HG02884 (cell line): ENCODE measurements around the gene EFCAB10.
A peak's percentile ranks its signal among the peaks of the same experiment; 100 is the strongest.
"Not testable (repeated sequence)": the region's sequence is repeated elsewhere in the genome, so short reads cannot be mapped to it uniquely, and the experiment has no call there.

ENCODE experiments used
- ATAC-seq: cut with Tn5 transposase; IDR thresholded peaks from one replicate; pipeline ENCODE4 v1.9.1; 2021; ENCODE audit warnings: mild to moderate bottlenecking, moderate library complexity; ENCODE audit not compliant: unreplicated experiment

Gene EFCAB10

DNA sequence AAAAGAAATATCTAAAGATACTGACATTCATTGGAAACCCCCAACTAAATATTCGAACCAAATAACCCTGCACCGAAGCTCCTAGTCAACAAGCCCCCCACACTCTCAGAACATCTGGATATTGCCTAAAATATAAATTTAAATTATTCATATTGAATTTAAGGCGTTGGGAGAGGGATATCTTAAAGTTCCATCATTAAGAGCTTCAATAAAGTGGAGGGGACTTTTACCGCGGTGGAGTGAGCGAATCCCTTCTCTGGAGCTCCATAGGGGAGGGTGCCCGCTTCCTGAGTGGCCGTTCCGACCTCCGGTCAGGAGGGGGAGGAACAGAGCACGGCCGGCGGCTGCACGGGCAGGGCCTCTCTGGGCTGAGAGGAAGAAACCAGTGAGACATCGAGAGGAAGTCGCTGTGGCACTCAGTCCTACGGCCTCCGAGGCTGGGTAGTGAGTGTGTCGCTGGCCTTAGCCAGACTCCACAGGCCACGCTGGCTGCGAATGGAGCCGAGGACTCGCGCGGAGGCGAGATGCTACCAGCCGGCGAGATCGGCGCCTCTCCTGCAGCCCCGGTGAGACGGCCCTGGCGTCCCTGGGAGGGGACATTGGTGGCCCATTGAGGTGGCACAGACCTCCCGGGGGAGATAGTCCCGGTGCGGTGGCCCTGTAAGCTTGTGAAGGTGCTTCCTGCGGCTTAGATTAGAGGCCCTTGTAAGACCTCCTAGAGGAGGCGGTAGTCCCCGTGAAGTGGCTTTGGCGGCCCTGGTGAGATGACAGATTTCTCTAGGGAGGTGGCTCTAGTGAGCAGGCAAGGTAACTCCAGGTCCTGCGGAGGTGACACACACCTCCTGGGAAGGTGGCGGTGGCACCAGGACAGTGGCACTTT, 49.3 kb downstream of the EFCAB10 start, which contains the start of gene RINT1:
TSS of gene RINT1 (plus strand) at position 410 of the 880 bp plus-strand sequence. CDS start at position 525, 115 bp downstream.
- ATAC-seq = peak; percentile 91

DNA sequence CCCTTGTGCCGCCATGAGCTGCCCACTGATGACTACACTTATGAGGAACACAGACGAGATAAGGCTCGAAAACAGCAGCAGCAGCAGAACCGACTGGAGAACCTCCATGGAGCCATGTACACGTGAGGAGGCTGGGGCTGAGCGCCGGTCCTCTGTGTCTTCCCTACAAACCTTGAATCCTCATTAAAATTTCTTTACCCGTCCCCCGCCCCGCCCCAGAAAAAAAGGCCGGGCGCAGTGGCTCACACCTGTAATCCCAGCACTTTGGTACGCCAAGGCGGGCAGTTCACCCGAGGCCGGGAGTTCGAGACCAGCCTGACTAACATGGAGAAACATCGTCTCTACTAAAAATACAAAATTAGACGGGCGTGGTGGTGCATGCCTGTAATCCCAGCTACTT, 50.7 kb downstream of the EFCAB10 start:
- ATAC-seq = no peak

DNA sequence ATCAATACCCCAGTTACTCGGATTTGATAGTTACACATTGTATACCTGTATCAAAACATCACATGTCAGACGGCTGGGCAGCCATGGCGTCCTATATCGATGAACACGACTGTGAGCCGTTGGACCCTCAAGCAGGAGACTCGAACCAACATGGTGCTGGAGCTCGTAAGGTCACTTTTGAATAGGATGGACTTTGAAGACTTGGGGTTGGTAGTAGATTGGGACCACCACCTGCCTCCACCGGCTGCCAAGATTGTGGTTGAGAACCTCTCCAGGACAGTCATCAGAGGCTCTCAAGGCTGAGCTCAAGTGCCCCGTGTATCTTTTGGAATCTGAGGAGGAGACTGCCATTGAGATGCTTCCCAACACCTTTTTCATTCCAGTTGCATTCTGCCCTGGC, 51.2 kb downstream of the EFCAB10 start:
- ATAC-seq = no peak

DNA sequence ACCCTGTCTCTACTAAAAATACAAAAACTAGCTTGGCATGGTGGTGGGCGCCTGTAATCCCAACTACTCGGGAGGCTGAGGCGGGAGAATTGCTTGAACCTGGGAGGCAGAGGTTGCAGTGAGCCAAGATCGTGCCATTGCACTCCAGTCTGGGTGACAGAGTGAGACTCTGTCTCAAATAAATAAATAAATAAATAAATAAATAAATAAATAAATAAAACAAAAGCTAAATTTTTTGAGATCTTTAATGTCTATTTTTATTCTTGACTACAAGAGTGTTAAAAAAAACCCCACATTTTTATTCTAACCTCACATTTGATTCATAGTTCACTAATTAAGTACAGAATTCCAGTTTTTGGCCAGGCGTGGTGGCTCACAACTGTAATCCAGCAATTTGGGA, 53.6 kb downstream of the EFCAB10 start:
- not testable (repeated sequence) for ATAC-seq

DNA sequence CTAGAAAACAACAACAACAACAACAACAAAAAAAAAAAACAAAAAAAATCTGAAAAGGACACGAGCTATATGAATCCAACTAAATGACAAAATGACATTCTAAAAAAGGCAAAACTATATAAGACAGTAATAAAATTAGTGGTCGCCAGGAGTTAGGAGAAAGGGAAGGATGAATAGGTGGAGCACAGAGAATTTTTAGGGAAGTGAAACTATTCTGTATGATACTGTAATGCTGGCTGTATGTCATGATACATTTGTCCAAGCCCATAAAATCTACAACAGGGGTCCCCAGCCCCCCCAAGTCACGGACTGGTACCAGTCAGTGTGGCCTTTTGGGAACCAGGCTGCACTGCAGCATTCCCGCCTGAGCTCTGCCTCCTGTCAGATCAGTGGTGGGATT, 56.5 kb downstream of the EFCAB10 start:
- no peak for ATAC-seq

DNA sequence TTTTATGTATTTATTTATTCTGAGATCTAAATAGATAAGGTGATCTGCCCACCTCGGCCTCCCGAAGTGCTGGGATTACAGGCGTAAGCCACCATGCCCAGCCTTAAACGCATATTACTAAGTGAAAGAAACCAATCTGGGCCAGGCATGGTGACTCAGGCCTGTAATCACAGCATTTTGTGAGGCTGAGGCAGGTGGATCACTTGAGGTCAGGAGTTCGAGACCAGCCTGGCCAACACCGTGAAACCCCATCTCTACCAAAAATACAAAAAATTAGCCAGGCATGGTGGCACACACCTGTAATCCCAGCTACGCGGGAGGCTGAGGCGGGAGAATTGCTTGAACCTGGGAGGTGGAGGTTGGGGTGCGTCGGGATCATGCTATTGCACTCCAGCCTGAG, 56.9 kb downstream of the EFCAB10 start:
- not testable (repeated sequence) for ATAC-seq

DNA sequence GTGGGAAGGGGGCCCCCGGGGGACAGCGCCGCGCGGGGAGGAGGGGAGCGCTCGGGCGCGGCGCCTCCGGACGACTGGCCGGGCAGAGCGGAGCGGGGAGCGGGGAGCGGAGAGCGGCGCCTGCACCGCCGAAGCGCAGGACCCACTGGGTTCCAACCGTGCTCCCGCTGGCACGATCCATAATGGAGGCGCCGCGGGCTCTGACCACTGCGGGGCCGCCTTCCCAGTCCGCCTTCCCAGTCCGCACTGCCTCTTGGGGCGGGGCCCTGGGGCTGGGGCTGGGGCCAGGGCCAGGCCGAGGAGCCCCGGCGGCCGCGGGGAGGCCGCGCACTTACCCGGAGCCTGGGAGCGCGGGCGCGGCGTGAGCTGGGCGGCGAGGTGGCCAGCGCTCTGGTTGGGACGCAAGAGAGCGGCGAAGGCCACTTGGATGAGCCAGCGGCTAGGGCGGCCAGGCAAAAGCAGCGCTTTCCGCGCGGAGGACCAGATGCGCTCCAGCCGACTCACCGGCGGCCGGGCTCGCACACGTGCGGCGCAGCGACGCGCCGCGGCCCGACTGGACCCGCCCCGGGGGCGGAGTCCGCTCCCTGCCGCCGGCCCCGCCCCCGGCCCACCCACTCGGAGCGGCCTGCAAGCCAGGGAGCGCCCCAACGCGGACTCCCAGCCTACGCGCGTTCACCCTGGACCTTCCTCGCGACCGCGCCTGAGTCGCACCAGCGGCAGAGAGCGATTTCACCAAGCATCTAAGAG, 59.4 kb downstream of the EFCAB10 start, which contains the start of gene PUS7:
TSS of gene PUS7 (minus strand) at position 555 of the 747 bp plus-strand sequence. CDS start 13,759 bp downstream, outside the sequence.
- peak; percentile 75 for ATAC-seq

DNA sequence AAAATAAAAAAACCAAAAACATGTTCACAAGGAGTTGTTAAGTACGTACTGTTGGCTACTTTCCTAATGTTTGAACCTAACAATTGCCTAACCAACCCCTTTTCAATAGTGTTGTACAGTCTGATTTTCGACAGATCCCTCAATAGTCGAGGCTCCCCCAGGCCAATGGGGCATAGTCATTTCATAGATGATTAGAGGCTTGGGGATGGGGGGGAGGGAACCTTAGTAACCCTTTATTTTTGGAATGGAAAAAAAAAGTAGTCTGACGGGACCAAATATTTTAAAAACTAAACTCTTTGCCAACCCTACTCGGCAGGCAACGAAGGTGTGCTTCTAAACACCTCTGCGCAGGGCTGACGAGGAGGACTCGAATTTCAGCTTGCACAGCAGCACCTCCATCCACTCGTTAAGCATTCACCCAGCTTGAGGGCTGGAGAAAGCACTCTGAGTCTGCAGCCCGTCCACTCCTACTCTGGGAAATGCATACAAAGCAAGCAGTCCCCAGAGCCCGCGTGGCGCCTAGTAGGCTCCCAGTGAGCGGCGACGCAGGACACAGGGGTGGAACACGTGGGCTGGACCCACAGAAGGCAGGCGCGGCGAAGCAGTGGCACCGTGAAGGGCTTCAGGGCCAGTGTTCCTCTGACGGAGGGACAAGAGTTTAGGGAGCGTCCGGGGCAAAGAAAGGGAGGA, 60.1 kb downstream of the EFCAB10 start:
- ATAC-seq = peak; percentile 48

DNA sequence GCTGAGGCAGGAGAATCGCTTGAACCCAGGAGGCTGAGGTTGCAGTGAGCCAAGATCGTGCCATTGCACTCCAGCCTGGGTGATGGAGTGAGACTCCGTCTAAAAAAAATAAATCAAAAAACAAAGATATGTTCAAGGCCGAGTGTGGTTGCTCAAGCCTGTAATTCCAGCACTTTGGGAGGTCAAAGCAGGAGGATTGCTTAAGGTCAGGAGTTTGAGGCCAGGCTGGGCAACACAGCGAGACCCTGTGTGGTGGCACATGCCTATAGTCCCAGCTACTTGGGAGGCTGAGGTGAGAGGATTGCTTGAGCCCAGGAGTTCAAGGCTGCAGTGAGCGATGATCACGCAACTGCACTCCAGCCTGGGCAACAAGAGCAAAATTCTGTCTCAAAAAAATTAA, 60.7 kb downstream of the EFCAB10 start:
- not testable (repeated sequence) for ATAC-seq

DNA sequence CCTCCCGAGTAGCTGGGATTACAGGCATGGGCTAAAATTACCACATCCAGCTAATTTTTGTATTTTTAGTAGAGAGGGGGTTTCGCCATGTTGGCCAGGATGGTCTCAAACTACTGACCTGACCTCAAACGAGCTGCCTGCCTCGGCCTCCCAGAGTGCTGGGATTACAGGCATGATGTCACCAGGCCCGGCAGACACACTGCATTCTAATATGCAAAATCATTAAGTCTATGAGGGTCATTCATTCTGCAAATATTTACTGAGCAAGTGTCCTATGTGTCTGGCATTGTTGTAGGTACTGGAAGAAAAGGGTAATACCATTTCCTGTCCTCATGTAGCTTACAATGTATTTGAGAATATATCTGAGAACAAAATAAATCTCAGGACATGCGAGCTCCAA, 61.9 kb downstream of the EFCAB10 start:
- ATAC-seq = no peak

DNA sequence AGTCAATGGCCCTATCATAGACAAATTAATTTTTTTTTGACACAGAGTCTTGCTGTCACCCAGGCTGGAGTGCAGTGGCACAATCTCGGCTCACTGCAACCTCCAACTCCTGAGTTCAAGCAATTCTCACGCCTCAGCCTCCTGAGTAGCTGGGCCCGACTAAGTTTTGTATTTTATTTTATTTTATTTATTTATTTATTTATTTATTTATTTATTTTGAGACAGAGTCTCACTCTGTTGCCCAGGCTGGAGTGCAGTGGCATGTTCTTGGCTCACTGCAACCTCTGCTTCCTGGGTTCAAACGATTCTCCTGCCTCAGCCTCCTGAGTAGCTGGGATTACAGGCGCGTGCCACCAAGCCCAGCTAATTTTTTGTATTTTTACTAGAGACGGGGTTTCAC, 65.7 kb downstream of the EFCAB10 start:
- ATAC-seq = not testable (repeated sequence)
